ENCODE measurements around the gene RABGGTB. TPM values are rescaled to one million over a fixed set of nuclear protein-coding genes. Genes with fewer than 3 reads are reported as not detected.
"Not testable (repeated sequence)": the region's sequence is repeated elsewhere in the genome, so short reads cannot be mapped to it uniquely, and the experiment has no call there.

RABGGTB gene
- total RNA-seq, 1 donor from 2014 or later, result 119 TPM

DNA sequence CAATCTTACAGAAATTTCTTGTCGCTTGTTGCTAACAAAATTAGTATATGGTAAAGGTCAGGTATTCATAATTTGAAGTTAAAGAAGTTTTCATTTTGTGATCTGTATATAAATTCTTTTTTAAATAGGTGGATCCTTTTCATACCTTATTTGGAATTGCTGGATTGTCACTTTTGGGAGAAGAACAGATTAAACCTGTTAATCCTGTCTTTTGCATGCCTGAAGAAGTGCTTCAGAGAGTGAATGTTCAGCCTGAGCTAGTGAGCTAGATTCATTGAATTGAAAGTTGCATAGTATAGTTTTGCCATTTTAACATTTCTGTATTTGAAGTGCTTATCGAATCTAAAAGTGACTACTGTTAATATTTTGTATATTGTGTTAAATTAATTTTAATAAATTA, 8.3 kb downstream of the RABGGTB start:
- intact Hi-C loops (cut with micrococcal nuclease), result no loop called here

GRCh38 chr1:75795703-75796193, 9.7 kb downstream of the RABGGTB start:
- intact Hi-C loops (cut with micrococcal nuclease), result no loop called here

DNA sequence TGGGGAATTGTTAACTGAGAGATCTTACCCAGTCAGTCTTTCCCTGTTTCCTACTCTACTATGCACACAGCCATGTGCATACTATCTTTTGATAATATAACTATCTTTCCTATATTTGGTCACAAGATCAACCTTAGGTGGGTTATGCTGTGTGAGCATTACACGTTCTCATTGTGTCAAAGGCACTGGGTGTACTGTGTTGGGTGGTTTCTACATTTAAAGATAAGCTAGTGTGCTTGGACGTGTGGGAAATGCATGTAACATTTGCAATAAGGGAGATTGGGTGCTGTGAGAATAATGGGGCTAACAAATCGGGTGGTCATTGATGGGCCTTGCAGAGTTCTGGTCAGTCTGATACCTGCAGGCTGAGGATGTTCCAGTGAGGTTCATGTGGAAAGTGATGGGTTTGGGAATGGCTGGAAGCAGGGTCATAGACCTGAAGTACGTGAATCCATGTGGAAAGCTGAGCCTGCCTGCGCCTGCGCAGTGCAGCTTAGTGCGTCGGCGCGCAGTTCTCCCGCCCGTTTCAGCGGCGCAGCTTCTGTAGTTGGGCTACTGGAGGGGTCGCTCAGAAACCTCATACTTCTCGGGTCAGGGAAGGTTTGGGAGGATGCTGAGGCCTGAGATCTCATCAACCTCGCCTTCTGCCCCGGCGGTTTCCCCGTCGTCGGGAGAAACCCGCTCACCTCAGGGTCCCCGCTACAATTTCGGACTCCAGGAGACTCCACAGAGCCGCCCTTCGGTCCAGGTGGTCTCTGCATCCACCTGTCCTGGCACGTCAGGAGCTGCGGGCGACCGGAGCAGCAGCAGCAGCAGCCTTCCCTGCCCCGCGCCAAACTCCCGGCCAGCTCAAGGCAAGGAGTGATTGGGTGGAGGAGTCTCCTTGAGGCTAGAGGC, 10.6 kb downstream of the RABGGTB start, which contains the start of gene MSH4:
MSH4 (plus strand) TSS at position 507 of the 897 bp plus-strand sequence; CDS start at position 611, 104 bp downstream.
- intact Hi-C loops (cut with micrococcal nuclease), result no loop called here

- intact Hi-C loops (cut with micrococcal nuclease), result no loop called here
Measured at GRCh38 chr1:75797273-75797588, 11.2 kb downstream of the RABGGTB start.

GRCh38 chr1:75797606-75798216, 11.7 kb downstream of the RABGGTB start:
- intact Hi-C loops (cut with micrococcal nuclease), result no loop called here

DNA sequence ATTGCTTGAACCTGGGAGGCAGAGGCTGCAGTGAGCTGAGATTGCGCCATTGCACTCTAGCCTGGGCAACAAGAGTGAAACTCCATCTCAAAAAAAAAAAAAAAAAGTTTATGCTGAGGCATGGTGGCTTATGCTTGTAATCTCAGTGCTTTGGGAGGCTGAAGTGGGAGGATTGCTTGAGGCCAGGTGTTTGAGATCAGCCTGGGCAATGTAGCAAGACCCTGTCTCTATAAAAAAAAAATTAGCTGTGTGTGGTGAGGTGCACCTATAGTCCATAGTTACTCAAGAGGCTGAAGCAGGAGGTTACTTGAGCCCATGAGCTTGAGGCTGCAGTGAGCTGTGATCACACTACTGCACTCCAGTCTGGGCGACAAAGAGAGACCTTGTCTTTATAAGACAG, 15.4 kb downstream of the RABGGTB start:
- intact Hi-C loops (cut with micrococcal nuclease), result not testable (repeated sequence)

DNA sequence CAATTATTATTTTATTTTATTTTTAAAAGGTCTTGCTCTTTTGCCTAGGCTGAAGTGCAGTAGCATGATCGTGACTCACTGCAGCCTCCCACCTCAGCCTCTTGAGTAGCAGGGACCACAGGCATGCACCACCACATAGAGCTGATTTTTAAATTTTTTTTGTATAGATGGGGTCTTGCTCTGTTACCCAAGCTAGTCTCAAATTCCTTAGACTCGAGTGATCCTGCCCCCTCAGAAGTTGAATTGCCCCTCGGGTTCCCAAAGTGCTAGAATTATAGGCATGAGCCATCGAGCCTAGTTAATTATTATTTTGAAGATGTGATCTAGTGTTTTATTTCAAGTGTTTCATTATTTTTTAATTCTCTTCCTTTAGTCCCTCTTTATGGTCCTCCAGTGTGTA, 22.9 kb downstream of the RABGGTB start:
- intact Hi-C loops (cut with micrococcal nuclease), result no loop called here

- intact Hi-C loops (cut with micrococcal nuclease), result not testable (repeated sequence)
Measured at GRCh38 chr1:75810113-75810512, 24.1 kb downstream of the RABGGTB start.

DNA sequence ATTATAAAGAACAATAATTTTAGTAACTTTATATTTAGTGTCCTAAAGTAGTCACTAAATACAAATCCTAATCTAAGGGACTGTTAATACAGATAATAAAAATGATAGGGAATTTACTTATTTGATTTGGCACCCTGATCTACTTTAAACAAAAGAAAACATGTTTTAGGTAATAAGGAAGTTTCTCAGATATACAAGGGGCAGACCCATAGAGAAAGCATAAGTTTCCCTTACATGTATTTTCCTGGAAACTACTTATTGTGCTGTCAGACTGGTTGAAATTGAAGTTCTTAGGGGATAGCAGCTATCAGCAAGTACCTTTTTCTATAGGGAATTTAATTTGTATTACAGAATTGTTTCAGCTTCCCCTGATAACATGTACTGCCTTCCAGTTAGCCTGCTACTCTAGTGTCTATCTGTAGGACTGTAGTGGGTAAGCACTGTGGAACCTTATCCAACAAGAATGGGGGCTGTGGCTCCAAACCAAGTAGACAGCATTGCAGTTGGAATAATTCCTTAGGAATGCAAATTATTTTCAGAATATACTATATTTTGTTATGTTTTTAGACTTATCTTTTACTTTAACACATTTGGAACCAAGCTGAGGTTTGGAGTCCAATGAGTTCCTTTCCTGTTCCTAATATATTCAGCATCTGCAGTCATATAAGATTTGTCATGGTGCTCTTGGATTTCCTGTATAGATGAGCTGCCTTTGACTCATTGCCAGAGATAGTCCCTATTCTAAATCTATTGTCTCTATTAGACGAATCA, 25.3 kb downstream of the RABGGTB start:
- intact Hi-C loops (cut with micrococcal nuclease), result no loop called here

GRCh38 chr1:75812065-75812464, 26.0 kb downstream of the RABGGTB start:
- intact Hi-C loops (cut with micrococcal nuclease), result no loop called here

GRCh38 chr1:75823596-75823995, 37.5 kb downstream of the RABGGTB start:
- intact Hi-C loops (cut with micrococcal nuclease), result not testable (repeated sequence)

- intact Hi-C loops (cut with micrococcal nuclease), result no loop called here
Measured at GRCh38 chr1:75836528-75837100, 50.6 kb downstream of the RABGGTB start.

GRCh38 chr1:75838079-75838478, 52.0 kb downstream of the RABGGTB start:
- intact Hi-C loops (cut with micrococcal nuclease), result no loop called here

DNA sequence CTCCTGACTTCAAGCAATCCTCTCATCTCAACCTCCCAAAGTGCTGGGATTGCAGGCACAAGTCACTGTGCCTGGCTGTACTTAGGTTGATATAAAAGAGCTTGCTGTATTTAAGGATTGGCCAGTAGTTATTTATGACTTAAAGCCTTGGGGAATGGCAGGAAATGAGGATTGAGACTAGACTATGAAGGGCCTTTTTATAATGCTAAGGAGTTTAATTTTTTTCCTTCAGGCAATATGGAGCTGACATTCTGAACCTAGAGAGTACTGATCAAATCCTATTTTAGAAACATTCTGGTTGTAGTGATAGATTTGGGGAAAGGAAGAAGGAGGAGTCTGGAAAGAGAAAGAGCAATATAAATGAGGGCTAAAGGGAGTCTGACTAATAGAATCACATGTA, 55.4 kb downstream of the RABGGTB start:
- intact Hi-C loops (cut with micrococcal nuclease), result no loop called here

Other genes with a start within 250 kb of the RABGGTB start
- not detected in 2 replicates for gene SLC44A5, start 175.1 kb upstream of the RABGGTB start, total RNA-seq
- gene ACADM, start 61.5 kb upstream of the RABGGTB start, total RNA-seq, result 33.5 and 34.0 TPM in 2 replicates
- gene MSH4, start 10.6 kb downstream of the RABGGTB start, total RNA-seq, result 0.34 and 0.41 TPM in 2 replicates
- gene ASB17, start 146.1 kb downstream of the RABGGTB start, total RNA-seq, result not detected in 2 replicates